GM12874 (cell line): Measurements from ENCODE around the gene SOX30.

Source experiments
- TF ChIP-seq, protein P1 (sequence below): IDR thresholded peaks from 2 replicates; pipeline ENCODE4 v1.5.1; 2011; ENCODE audit warnings: low read depth, mild to moderate bottlenecking, control low read depth, low read length, moderate library complexity; ENCODE audit not compliant: insufficient read depth

Gene SOX30

DNA sequence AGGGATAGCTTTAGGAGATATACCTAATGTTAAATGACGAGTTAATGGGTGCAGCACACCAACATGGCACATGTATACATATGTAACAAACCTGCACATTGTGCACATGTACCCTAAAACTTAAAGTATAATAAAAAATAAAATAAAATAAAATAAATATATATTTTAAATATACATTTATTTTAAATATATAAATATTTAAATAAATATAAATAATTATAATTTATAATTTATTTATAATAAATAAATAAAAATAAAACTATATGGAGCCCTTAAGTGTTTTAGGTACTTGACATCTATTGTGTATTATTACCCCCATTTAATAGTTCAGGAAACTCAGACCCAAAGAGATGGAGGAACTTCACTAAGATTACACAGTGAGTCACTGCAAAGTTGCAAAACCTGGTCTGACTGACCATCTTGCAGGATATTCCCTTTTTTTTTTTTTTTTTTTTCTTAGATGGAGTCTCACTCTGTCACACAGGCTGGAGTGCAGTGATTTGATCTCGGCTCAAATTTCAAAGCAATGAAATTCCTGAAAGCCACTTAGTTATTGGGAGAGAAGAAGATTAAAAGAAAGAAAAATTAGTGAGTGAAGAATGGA lies 13.3 kb upstream of the SOX30 start:
- TF ChIP-seq, protein P1, sequence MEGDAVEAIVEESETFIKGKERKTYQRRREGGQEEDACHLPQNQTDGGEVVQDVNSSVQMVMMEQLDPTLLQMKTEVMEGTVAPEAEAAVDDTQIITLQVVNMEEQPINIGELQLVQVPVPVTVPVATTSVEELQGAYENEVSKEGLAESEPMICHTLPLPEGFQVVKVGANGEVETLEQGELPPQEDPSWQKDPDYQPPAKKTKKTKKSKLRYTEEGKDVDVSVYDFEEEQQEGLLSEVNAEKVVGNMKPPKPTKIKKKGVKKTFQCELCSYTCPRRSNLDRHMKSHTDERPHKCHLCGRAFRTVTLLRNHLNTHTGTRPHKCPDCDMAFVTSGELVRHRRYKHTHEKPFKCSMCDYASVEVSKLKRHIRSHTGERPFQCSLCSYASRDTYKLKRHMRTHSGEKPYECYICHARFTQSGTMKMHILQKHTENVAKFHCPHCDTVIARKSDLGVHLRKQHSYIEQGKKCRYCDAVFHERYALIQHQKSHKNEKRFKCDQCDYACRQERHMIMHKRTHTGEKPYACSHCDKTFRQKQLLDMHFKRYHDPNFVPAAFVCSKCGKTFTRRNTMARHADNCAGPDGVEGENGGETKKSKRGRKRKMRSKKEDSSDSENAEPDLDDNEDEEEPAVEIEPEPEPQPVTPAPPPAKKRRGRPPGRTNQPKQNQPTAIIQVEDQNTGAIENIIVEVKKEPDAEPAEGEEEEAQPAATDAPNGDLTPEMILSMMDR = no peak

DNA sequence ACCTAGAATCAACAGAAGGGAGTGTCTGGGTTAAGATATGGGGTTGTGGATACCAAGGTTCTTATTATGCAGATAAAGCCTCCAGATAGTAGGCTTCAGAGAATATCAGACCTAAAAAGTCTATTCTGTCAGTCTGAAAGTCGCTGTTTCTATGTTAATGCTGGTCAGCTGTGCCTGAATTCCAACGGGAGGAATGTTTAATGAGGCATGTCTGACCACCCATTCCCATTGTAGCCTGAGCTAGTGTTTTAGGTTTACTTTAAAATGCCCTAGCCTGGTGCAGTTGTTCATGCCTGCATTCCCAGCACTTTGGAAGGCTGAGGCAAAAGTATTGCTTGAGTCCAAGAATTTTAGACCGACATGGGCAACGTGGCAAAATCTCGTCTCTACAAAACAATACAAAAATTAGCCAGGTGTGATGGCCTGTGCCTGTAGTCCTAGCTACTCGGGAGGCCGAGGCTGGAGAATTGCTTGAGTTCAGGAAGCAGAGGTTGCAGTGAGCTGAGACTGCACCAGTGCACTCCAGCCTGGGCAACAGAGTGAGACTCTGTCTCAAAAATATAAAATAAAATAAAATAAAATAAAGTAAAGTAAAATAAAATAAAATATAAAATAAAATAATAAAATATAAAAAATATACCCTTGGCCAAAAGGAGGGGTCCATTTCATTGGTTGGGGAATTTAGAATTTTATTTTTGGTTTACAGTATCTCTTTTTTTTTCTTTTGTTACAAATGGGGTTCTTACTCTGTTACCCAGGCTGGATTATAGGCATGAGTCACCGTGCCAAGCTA lies 7.8 kb upstream of the SOX30 start:
- TF ChIP-seq, protein P1 = no peak

DNA sequence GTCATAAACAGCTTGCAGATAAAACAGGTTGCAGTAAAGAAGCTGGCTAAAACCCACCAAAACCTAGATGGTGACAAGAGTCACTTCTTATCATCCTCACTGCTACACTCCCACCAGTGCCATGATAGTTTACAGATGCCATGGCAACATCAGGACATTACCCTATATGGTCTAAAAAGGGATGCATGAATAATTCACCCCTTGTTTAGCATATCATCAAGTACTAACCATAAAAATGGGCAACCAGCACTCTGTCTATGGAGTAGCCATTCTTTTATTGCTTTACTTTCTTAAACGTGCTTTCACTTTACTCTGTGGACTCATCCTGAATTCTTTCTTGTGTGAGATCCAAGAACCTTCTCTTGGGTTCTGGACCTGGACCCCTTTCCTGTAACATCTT lies 6.7 kb upstream of the SOX30 start:
- TF ChIP-seq, protein P1 = no peak

DNA sequence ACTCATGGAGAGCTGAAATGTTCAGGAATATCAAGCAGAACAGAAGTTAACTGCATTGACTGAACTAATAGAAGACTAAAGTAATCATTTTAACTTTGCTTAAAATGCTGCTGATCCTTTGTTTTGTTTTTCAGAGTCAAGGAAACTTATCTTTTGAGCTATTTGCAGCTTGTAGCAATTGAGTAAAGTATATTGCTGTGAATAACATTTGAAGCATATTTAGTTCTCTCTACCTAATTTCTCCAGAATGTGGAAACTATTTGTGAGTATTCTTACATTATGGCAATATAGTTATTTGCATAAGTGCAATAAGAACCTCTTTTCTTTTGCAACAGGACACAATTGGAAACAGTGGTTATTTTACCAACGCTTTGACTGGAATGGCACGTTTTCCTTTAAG lies 5.3 kb upstream of the SOX30 start:
- TF ChIP-seq, protein P1 = no peak

DNA sequence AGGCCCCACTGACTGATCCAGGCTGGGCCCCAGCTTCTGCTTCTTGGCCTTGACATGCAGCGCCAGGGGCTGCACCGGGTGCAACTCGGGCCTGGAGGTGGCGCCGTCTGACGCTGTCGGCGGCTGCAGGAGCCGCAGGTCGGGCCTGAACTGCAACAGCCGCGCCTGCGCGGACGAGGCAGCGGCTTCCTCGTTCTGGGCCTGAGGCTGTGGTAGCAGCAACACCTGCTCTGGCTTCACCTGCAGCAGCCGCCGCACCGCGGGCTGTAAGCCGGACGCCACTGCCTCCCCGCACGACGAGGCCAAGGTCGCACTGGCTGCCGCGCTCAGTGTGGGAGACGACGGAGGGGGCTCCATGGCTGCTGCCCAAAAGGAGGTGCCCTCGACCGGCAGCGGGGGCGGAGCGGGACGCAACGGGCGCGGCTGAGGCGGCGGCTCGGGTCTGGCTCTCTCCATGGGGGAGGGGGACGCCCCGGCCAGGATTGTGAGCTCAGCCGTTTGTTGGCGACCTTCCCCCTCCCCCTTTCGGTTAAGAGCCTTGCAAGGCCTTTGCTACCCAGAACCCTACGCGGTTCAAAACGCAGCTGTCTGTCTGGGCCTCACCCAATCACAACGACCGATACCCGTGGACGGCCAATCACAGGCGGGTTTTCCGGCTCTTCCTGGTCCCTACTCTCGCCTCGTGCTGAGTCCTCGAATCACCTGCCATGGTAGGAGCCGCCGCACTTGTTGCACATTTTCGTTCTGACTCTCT lies 438 bp downstream of the SOX30 start:
- TF ChIP-seq, protein P1 = no peak

DNA sequence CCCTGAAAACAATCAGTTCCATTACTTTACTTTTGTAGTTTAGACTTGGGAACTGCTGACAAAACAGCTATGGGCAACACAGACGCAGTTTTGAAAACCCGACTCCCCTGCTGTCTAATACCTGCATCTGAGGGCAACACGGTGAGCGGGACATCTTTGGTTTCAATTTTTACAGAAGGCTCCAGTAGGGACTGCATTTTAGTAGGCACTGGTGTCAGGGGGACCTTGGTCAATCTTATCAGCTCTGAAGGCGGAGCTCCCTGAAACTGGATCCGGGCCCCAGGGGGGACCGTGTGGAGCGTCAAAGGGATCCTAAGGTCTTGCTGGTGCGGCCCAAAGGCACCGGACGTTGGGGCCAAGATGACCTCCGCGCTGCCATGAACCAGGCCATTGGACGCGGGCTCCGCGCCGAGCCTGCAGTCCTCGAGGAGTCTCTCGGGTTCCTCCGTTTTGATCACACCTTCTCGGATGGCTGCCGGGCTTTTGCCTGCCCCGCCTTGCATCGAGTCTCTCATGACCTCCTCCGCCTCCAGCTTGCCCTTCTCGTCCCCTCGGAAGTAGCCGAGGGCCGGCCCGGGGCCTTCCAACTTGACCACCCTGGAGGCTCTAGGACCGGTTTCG lies 1.1 kb downstream of the SOX30 start:
- TF ChIP-seq, protein P1 = no peak

DNA sequence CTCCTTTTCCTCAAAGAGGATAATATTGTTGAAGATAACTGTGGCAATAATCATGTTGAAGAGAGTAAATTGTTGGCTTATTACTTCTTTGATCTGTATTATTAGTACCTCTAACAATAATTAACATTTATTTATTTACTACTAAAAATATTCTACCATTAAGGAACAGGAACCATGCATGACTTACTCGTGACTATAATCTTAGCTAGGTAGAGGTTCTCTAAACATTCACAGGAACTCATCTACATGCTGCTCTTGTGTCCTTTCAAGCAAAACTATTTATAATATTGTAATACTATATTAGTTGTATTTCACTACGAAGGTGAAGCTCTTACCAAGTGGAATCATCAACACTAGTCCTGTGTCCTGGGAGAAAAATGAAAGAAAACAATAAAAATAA lies 3.1 kb downstream of the SOX30 start:
- TF ChIP-seq, protein P1 = no peak
